Hepatocyte (in vitro differentiated cells): Measurements from ENCODE around the gene CPTP.

Source experiments
- CTCF ChIP-seq: fragments of 200-600 bp; sonication (generic); IDR thresholded peaks from 2 replicates; pipeline ENCODE4 v1.5.1; 2016; ENCODE audit warnings: antibody characterized with exemption, mild to moderate bottlenecking; ENCODE audit not compliant: poor library complexity
- EZH2 ChIP-seq: fragments of 200-600 bp; sonication (generic); IDR thresholded peaks from 2 replicates; pipeline ENCODE4 v1.6.1; 2016; ENCODE audit warnings: antibody characterized with exemption, mild to moderate bottlenecking, borderline replicate concordance

GRCh38 chr1:1318777-1319645 lies 5.6 kb upstream of the CPTP start:
- TF ChIP-seq CTCF (no peak), EZH2 (no peak)
